ENCODE data around the gene SLC41A2.
"Not testable (repeated sequence)": the region's sequence is repeated elsewhere in the genome, so short reads cannot be mapped to it uniquely, and the experiment has no call there.

The SLC41A2 gene

DNA sequence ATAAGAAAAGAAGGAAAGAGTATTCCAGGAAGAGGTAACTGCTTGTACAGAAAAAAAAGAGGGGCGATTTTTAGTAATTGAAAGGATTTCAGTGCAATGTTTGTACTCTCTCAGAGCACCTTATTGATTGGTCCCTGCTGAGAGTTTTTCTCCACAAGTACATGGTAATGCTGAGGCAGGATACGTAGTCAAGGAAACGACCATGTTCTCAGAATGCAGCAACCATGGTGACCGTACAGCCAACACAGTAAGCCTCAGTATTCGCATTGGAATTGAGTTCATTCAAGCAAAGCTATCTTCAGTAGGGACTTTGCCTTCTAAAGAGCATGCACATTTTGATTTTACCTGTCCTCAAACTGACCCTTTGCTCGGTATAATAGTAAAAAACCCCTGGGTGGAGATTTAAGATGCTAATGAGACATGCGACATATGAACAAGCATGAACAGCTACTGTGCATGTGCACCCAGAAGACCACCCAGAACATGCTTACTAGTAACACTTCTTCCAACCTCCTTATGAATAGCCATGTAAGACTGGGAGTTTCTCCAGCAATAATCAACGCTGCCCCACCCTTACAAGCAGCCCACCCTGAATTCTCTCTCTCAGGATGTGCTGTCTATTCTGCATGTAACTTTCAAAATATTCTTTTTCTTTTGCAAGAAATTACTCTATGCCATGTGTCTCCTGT is 6.2 kb upstream of the SLC41A2 start:
- no peak for DNase-seq (ENCODE audit: low read depth)

DNA sequence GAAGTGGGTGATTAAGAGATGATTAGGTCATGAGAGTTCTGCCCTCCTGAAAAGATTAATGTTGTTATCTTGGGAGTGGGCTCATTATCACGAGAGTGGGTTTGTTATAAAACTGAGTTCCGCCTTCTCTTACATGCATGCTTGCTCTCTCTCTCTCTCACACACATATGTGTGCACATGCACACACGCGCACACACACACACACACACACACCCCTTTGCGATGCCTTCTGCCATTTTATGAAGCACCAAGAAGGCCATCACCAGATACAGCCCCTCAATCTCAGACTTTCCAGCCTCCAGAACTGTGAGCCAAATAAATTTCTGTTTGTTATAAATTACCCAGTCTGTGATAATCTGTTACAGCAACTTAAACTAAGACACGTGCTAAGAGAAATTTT is 5.7 kb upstream of the SLC41A2 start:
- DNase-seq (ENCODE audit: low read depth) = no peak

DNA sequence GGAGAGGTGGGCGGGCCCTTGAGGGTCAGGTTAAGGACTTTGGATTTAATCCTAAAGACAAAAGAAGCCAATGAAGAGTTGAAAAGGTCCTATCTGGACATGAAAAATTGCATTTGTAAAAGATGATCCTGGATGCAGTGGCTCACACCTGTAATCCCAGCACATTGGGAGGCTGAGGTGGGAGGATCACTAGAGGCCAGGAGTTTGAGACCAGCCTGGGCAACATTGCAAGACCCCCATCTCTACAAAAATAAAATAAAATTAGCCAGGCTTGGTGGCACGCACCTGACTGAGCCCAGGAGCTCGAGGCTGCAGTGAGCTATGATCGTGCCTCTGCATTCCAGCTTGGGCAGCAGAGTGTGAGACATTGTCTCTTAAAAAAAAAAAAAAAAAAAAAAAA is 2.4 kb upstream of the SLC41A2 start:
- DNase-seq (ENCODE audit: low read depth) = no peak

DNA sequence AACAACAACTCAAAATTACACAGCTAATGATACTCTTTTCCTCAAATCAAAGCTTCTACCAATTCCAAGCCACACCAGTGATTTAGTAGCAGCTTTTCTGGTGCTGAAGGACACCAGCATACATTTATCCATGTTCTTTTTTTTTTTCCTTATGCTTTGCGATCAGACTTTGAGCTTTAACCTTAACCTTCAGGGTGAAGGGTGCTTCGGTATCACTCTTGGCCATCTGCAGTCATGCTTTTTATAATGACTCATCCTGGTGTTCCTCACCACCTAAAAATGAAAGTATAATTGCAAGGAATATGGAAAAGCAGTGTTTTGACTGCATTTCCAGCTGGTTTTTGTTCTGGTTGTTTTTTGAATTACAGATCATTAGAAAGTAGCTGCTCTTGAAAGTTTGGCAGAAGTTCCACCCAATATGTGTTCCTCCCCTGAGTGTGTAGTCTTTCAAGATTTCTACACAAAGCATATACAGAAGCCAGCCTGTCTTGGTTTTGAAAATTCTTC is 1.3 kb upstream of the SLC41A2 start:
- no peak for DNase-seq (ENCODE audit: low read depth)

DNA sequence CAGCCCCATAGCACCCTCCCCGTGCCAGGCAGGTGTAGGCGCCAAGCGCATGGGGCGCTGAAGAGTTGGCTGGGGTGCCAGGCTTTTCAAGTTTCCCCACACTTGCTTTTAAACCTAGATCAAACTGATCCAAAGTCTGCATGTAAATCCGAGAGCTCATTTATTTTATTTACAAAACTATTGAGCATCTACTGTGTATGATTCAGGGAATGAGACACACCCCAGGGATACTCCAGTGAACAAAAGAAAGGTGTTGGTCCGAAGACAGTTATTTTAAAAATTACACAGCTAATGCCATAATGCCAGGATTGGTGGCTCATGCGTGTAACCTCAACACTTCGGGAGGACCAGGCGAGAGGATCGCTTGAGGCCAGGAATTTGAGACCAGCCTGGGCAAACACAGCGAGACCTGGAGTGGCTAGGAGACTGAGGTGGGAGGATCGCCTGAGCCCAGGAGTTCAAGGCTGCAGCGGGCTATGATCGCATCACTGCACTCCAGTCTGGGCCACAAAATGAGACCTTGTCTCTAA is 780 bp upstream of the SLC41A2 start:
- no peak for DNase-seq (ENCODE audit: low read depth)

DNA sequence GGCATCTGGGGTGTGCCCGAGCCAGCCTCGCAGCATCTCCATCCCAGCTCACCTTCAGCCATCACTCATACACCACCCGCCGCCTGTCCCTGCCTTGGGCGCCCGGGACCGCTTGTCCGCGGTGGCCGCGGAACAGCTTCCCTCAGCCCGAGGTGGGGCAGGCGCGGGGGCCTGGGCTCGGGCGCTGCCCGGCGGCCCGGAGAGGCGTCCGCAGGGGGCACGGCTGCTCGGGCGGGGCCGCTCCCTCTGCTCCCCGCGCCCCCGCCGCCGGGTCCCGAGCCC is 430 bp downstream of the SLC41A2 start:
- DNase-seq (ENCODE audit: low read depth) = peak; percentile 1

DNA sequence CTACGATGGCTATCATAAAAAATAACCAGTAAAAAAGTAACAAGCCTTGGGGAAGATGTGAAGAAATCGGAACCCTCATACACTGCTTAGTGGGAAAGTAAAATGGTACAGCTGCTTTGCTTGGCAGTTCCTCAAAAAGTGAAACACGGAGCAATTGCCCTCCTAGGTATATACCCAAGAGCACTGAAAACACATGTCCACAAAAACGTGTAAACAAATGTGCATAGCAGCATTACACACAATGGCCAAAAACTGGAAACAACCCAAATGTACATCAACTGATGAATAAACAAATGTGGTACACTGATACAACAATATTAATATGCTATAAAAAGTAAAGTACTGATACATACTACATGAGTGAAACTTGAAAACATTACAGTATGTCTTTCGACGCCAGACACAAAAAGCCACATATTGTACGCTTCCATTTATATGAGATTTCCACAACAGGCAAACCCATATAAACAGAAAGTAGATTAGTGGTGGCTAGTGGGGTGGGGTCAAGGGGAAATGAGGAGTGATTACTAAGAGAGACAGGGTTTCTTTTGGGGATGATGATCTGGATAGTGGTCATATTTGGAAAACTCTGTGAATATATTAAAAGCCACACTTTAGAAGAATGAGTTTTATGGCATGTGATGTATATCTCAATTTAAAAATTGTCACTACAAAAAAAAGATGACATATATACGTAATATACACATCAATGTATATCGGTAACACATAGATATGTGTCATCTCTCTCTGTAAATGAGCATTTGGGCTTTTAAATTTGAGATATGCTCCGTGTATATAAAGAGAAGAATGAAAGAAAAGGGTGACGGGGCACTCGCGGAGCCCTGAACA is 996 bp downstream of the SLC41A2 start:
- DNase-seq (ENCODE audit: low read depth) = no peak

DNA sequence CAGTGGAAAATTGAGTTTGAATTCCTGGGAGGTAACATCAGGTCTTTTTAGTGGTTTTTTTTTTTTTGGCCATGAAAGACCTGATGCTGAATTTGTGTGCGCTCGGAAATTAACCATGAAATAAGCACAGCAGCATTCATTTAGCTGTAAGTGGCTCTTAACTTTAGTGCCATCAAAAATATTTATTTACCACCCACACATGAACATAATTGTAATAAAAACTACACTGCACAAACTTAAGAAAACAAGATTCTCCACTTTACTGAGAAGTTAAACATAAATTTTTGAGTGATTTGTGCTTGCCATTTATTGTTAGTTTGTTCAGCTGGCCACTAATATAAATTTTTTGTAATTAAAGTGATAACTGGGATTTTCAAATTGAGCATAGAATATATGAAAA is 2.4 kb downstream of the SLC41A2 start:
- DNase-seq (ENCODE audit: low read depth) = no peak

DNA sequence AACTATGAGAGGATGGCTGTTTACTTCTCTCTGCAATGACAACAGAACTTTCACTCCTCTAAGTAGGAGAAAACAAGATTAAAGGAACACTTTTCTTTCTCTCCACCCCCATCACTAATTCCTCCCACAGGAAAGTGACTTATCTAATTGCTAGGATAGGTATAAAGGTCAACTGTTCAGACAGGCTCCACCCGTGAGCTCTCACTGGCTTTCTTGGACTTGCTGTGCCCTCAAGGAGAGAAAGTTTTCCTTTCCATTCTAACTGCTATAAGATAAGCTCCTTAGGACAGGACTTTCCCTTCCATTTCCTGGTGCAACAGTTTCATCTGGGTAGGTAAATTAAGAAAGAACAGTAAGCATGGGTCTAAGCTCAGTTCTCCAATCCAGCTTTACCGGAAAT is 4.8 kb downstream of the SLC41A2 start:
- DNase-seq (ENCODE audit: low read depth) = no peak

DNA sequence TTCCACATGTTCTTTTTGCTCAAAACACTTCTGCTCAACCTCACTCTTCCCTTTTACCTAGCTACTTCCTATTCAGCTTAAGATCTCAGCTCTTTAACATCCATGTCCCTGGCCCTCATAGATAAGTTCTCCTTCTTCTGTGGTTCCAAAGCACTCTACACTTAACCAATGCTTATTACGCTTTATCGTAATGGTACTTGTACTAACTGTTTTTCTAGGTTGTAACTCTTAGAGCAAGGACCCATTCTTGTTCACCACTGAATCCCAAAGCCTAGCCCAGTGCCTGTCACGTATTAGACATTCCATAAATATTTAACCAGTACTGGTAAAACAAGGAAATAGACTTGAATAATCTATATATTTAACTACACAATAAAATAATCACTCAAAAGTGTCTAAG is 5.3 kb downstream of the SLC41A2 start:
- DNase-seq (ENCODE audit: low read depth) = no peak

DNA sequence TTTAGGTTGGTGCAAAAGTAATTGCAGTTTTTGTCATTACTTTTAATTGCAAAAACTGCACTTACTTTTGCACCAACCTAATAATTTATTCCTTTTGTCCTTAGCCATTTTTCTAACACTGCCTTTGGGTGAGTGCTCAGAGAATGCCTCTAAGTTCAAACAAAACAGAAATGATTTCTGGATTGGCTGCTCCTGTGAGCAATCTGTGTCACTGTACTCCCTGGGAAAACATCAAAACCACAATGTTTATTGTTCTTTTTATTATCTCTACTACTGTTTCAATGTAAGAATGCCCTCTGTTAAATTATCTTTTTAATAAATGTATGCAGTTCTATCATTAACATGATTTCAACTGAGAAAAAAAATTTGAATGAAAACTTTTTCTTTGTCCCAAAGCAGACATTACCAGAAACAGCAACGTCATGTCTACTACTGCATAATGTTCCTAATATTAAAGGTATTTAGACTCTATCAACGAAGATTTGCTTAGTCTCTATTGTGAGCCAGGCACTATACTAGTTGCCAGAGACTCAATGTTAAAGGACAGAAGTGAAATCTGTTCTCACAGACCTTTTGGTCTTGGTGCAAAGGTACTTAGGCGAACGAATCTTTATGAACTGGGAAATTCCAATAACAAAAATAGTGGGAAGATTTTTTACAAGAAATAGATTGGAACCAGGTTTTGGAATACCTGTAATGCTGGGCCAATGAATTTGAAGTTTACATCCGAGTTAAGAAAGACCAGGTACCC is 6.2 kb downstream of the SLC41A2 start:
- no peak for DNase-seq (ENCODE audit: low read depth)

DNA sequence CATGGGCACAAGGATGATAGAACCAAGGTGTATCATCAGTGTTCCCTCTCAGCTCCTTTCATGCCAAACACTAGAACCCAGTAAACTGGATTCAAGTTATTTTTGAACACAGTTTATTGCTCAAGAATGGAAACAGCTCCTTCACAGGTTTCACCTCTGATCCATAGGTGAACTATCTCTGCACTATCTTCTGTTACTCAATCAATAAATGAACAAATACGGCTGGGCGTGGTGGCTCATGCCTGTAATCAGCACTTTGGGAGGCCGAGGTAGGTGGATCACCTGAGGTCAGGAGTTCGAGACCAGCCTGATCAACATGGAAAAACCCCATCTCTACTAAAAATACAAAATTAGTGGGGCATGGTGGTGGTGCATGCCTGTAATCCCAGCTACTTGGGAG is 9.4 kb downstream of the SLC41A2 start:
- not testable (repeated sequence) for DNase-seq (ENCODE audit: low read depth)

DNA sequence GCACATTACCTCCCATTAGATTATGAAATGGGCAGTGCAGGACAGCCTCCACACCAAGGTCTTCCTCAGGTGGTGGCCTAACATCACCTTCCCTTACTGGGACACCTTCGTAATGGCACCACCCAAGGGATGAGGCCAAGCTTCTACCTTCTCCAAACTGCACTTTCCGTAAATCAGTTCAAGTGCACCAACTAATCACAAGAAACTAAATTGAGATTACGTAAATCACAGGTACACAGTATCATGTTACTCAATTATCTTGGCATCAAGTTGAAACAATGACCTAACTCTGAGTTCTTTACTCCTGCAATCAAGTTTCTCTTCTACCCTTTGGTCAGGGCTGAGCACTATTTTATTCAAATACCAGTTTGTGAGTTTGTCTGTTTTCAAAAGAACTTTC is 13.8 kb downstream of the SLC41A2 start:
- DNase-seq (ENCODE audit: low read depth) = no peak

DNA sequence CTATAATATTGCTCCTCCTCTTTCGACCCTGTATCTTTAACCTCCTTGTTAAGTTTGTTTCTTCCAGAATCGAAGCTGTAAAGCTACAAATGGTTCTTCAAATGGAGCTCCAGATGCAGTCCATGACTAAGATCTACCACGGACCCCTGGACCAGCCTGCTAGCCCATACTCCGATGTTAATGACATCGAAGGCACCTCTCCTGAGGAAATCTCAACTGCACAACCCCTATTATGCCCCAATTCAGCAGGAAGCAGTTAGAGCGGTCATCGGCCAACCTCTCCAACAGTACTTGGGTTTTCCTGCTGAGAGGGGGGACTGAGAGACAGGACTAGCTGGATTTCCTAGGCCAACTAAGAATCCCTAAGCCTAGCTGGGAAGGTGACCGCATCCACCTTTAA is 14.7 kb downstream of the SLC41A2 start:
- DNase-seq (ENCODE audit: low read depth) = not testable (repeated sequence)

DNA sequence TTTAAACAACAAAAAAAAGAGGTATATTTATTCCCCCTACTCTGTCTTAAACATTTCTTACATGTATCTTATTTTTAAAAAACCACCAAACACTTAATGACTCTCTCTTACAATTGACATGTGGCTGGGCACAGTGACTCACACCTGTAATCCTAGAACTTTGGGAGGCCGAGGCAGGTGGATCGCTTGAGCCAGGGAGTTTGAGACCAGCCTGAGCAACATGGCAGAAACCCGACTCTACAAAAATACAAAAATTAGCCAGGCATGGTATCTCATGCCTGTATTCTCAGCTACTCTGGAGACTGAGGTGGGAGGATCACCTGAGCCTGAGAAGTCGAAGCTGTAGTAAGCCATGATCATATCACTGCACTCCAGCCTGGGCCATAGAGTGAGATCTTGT is 16.0 kb downstream of the SLC41A2 start:
- DNase-seq (ENCODE audit: low read depth) = no peak

DNA sequence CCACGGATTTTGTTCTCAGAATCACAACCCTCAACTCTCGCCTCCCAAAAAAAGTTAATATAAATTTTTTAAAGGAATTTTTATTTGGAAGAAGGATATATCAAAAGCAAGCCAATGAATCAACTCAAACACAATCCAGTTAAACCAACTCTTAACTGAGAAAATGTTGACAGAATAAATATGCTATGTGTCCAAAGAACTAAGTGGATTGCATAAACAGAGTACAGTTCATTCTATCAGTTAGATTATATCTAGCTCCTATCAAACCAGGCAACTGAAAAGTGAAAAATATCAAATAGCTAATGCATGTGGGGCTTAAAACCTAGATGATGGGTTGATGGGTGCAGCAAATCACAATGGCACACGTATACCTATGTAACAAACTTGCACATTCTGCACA is 16.6 kb downstream of the SLC41A2 start:
- no peak for DNase-seq (ENCODE audit: low read depth)

DNA sequence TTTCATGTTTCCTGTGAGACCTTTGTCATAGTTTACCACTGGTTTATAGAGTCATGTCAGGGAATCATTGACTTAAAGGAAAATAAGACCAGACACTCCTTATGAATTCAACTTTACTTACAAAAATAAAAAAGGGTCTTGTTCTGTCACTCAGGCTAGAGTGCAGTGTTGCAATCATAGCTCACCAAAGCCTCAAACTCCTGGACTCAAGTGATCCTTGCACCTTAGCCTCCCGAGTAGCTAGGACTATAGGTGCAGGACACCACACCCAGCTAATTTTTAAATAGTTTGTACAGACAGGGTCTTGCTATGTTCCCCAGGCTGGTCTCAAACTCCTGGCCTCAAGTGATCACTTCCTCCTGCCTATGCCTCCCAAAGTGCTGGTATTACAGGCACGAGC is 19.0 kb downstream of the SLC41A2 start:
- DNase-seq (ENCODE audit: low read depth) = no peak

DNA sequence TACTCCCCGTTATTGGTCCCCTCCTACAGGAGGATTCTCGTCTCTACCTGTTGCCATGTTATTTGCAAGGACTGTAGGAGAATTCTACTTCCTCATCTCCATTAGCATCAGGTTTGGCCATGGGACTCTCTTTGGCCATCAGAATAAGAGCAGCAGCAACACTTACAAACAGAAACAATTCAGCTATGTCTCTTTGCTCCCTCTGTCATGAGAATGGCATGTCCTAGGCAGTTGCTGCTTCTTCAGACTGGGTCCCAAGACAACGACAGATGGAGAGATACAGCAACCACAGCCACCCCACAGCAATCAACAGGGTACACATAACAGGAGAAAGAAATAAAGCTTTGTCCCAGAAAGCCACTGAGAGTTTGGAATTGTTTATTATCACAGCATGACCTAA is 19.7 kb downstream of the SLC41A2 start:
- DNase-seq (ENCODE audit: low read depth) = no peak

DNA sequence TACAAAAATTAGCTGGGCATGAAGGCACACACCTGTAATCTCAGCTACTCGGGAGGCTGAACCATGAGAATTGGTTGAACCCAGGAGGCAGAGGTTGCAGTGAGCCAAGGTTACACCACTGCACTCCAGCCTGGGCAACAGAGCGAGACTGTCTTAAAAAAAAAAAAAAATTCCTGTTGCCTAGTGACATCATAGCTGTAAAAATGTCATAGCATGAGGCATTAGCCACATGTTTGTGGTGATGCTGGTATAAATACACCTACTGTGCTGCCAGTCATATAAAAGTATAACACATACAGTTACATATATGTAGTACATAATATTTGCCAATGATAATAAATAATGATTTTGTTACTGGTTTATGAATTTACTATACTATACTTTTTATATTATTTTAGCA is 22.2 kb downstream of the SLC41A2 start:
- no peak for DNase-seq (ENCODE audit: low read depth)

DNA sequence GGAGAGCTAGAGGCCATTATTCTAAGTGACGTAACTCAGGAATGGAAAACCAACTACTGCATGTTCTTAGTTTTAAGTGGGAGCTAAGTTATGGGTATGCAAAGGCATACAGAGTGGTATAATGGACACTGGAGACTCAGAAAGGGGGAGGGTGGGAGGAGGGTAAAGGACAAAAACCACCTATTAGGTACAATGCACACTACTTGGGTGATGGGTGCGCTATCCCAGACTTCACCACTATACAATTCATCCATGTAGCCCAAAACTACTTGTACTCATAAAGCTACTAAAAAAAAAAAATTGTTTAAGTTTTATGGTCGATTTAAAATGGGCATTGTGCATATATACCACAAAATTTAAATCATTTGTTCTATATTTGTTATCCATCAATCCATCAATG is 24.3 kb downstream of the SLC41A2 start:
- DNase-seq (ENCODE audit: low read depth) = no peak

DNA sequence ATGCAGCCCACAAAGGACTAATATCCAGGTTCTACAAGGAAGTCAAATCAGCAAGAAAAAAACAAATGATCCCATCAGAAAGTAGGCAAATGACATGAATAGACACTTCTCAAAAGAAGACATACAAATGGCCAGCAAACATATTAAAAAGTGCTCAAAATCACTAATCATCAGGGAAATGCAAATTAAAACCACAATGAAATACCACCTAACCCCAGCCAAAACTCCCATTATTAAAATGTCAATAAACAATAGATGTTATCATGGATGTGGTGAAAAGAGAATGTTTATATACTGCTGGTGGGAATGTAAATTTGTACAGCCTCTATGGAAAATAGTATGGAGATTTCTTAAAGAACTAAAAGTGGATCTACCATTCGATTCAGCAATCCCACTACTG is 25.0 kb downstream of the SLC41A2 start:
- DNase-seq (ENCODE audit: low read depth) = no peak

DNA sequence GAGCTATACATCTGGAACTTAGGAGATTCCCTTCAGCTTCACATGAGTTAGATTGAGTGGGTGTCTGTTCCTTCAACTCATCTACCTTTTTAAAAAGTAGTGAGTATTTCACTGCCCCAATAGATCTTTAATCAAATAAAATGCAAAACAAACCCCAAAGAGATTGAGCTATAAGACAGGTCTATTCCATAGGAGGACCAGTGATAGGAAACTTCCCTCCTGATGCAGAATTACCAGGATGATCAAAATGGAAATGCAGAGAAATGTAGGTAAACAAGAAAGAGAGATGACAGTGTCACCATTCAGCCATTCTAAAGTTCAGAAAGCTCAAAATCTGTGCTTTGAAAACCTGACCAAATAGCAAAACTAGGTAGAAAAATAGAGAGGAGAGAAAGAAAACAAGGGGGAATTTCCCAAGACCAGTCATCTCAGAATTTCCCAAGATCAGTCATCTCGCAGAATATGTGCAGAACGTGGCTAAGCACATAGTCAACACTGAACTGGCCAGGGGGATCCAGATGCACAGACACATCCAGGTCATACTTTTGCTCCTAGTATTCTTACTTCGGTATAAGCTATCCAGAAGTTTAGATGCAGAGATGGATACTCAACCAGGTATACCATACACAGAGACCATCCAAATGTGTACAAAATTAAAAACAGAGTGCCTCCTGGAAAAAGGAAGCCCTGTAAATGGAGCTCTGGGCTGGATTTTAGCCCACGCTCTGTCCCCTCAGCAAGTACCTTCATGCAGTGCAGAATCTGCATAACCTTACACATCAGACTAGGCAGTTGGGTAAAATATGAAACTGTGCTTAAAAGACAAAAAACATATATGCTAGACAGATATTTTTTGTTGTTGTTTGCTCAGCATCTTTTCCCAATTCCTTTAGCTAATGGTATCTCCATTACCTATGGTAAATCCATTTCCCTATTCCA is 27.4 kb downstream of the SLC41A2 start:
- DNase-seq (ENCODE audit: low read depth) = no peak
